MM.1S (cell line): ENCODE results near the gene PTPRN2.
"Not testable (repeated sequence)": the region's sequence is repeated elsewhere in the genome, so short reads cannot be mapped to it uniquely, and the experiment has no call there.

Source experiments
- DNase-seq: peaks from one replicate; pipeline ENCODE4 v3.0.0-alpha.2; 2015
- H2AFZ ChIP-seq: fragments of 300-600 bp; sonication (generic); 2 replicates; pipeline ENCODE4 v1.6.0; 2016; ENCODE audit warnings: antibody characterized with exemption, low read length
- H3F3A ChIP-seq: fragments of 300-600 bp; sonication (generic); 2 replicates; pipeline ENCODE4 v1.6.1; 2016; ENCODE audit warnings: mild to moderate bottlenecking, antibody characterized with exemption, low read length, moderate library complexity, mixed read lengths; ENCODE audit not compliant: insufficient read depth
- H3K27ac ChIP-seq: fragments of 300-600 bp; sonication (generic); 2 replicates; pipeline ENCODE4 v1.5.1; 2016; ENCODE audit warnings: mild to moderate bottlenecking, low read length
- H3K27me3 ChIP-seq: fragments of 300-600 bp; sonication (generic); replicated peaks from 2 replicates; pipeline ENCODE4 v1.6.0; 2016; ENCODE audit warnings: low read length; ENCODE audit not compliant: insufficient read depth
- H3K36me3 ChIP-seq: fragments of 300-600 bp; sonication (generic); replicated peaks from 2 replicates; pipeline ENCODE4 v1.6.1; 2016; ENCODE audit warnings: mild to moderate bottlenecking, low read length, mixed read lengths; ENCODE audit not compliant: insufficient read depth
- H3K4me1 ChIP-seq: fragments of 300-600 bp; sonication (generic); 2 replicates; pipeline ENCODE4 v1.6.1; 2016; ENCODE audit warnings: low read length, mixed read lengths
- H3K4me2 ChIP-seq: fragments of 300-600 bp; sonication (generic); 2 replicates; pipeline ENCODE4 v1.6.0; 2016; ENCODE audit warnings: low read depth, low read length
- H3K4me3 ChIP-seq: fragments of 300-600 bp; sonication (generic); 2 replicates; pipeline ENCODE4 v1.5.1; 2016; ENCODE audit warnings: low read length, mixed read lengths
- H3K79me2 ChIP-seq: fragments of 300-600 bp; sonication (generic); 2 replicates; pipeline ENCODE4 v1.6.1; 2016; ENCODE audit warnings: mixed run types, low read length, mixed read lengths
- H3K9ac ChIP-seq: fragments of 300-600 bp; sonication (generic); 2 replicates; pipeline ENCODE4 v1.6.1; 2016; ENCODE audit warnings: low read length, mixed read lengths
- H3K9me2 ChIP-seq: fragments of 300-600 bp; sonication (generic); replicated peaks from 2 replicates; pipeline ENCODE4 v1.6.1; 2016; ENCODE audit warnings: mild to moderate bottlenecking, low read length, mixed read lengths; ENCODE audit not compliant: insufficient read depth
- H3K9me3 ChIP-seq: fragments of 300-600 bp; sonication (generic); replicated peaks from 2 replicates; pipeline ENCODE4 v1.6.1; 2016; ENCODE audit warnings: mild to moderate bottlenecking, low read length, mixed read lengths; ENCODE audit not compliant: insufficient read depth
- H4K20me1 ChIP-seq: fragments of 300-600 bp; sonication (generic); 2 replicates; pipeline ENCODE4 v1.6.1; 2016; ENCODE audit warnings: mild to moderate bottlenecking, low read length, moderate library complexity, mixed read lengths; ENCODE audit not compliant: insufficient read depth
- CTCF ChIP-seq: fragments of 300-600 bp; sonication (generic); IDR thresholded peaks from 2 replicates; pipeline ENCODE4 v1.5.1; 2016; ENCODE audit warnings: antibody characterized with exemption, low read length, mixed read lengths
- EZH2 ChIP-seq: fragments of 300-600 bp; sonication (generic); optimal IDR thresholded peaks from 2 replicates; pipeline ENCODE3; 2017; ENCODE audit warnings: low read depth, mild to moderate bottlenecking, antibody characterized with exemption, low read length, mixed read lengths
- EZH2phosphoT487 ChIP-seq: fragments of 300-600 bp; sonication (generic); IDR thresholded peaks from 2 replicates; pipeline ENCODE4 v1.6.1; 2018; ENCODE audit warnings: antibody characterized with exemption, low read length

The PTPRN2 gene

GRCh38 chr7:157780721-157781120, 806.9 kb downstream of the PTPRN2 start:
- no peaks in the 10 kb centered on the region for H3K9me2 ChIP-seq
- no peak overlapping the region for H3K27ac ChIP-seq
- no peak overlapping the region for H3K4me3 ChIP-seq
- H3K4me2 ChIP-seq = no peak overlapping the region
- H3K36me3 ChIP-seq = no peaks in the 10 kb centered on the region
- no peaks in the 10 kb centered on the region for H4K20me1 ChIP-seq
- no peaks in the 10 kb centered on the region for H3K9me3 ChIP-seq
- H2AFZ ChIP-seq = no peak overlapping the region
- H3K27me3 ChIP-seq = peaks cover 89% of the 10 kb centered on the region
- DNase-seq = no peak
- no peaks in the 10 kb centered on the region for H3F3A ChIP-seq
- no peak overlapping the region for H3K9ac ChIP-seq
- H3K4me1 ChIP-seq = no peaks in the 10 kb centered on the region
- H3K79me2 ChIP-seq = no peaks in the 10 kb centered on the region
- TF ChIP-seq EZH2 (no peak), CTCF (no peak), EZH2phosphoT487 (no peak)

- no peak overlapping the region for H3K4me3 ChIP-seq
- no peaks in the 10 kb centered on the region for H3F3A ChIP-seq
- H3K4me2 ChIP-seq = no peak overlapping the region
- no peaks in the 10 kb centered on the region for H4K20me1 ChIP-seq
- no peaks in the 10 kb centered on the region for H3K9me2 ChIP-seq
- no peaks in the 10 kb centered on the region for H3K36me3 ChIP-seq
- H3K79me2 ChIP-seq = no peaks in the 10 kb centered on the region
- TF ChIP-seq EZH2 = no peak
- no peak for TF ChIP-seq EZH2phosphoT487
- TF ChIP-seq CTCF = no peak
- no peak overlapping the region for H3K27ac ChIP-seq
- no peaks in the 10 kb centered on the region for H3K9me3 ChIP-seq
- no peak for DNase-seq
- H2AFZ ChIP-seq = no peak overlapping the region
- no peak overlapping the region for H3K9ac ChIP-seq
- peaks cover 90% of the 10 kb centered on the region for H3K27me3 ChIP-seq
- H3K4me1 ChIP-seq = no peaks in the 10 kb centered on the region
Measured at GRCh38 chr7:157780312-157780711, 807.3 kb downstream of the PTPRN2 start.

- no peaks in the 10 kb centered on the region for H3K9me2 ChIP-seq
- peaks cover 90% of the 10 kb centered on the region for H3K27me3 ChIP-seq
- H3K79me2 ChIP-seq = no peaks in the 10 kb centered on the region
Measured at GRCh38 chr7:157779206-157779605, 808.4 kb downstream of the PTPRN2 start.

GRCh38 chr7:157777194-157777762, 810.3 kb downstream of the PTPRN2 start:
- not testable (repeated sequence) for H3K9me3 ChIP-seq, H4K20me1 ChIP-seq, DNase-seq, H3K79me2 ChIP-seq, H3K9me2 ChIP-seq, H3K4me3 ChIP-seq, H3K9ac ChIP-seq, H3F3A ChIP-seq, H3K36me3 ChIP-seq, H3K27ac ChIP-seq, H3K4me2 ChIP-seq, H3K4me1 ChIP-seq, H2AFZ ChIP-seq
- peaks cover 90% of the 10 kb centered on the region for H3K27me3 ChIP-seq

More at GRCh38 chr7:157779206-157779605, 808.4 kb downstream of the PTPRN2 start:
- Histone ChIP-seq H3K4me2 (no peak overlapping the region), H3K27ac (no peak overlapping the region), H3K9me3 (no peaks in the 10 kb centered on the region), H3F3A (no peaks in the 10 kb centered on the region), H3K9ac (no peak overlapping the region), H3K36me3 (no peaks in the 10 kb centered on the region), H4K20me1 (no peaks in the 10 kb centered on the region), H3K4me3 (no peak overlapping the region), H2AFZ (no peak overlapping the region), H3K4me1 (no peaks in the 10 kb centered on the region)
- DNase-seq = no peak
- TF ChIP-seq EZH2phosphoT487 = no peak
- no peak for TF ChIP-seq CTCF
- no peak for TF ChIP-seq EZH2
